COLO668 (cell line): Measurements from ENCODE around the gene KLHDC4.
"Not testable (repeated sequence)": the region's sequence is repeated elsewhere in the genome, so short reads cannot be mapped to it uniquely, and the experiment has no call there.

Experiments
- DNase-seq: peaks from one replicate; lab custom pipeline; 2025; ENCODE audit not compliant: unreplicated experiment; lab: John Stamatoyannopoulos, UW

Gene KLHDC4

GRCh38 chr16:87744750-87745514 is 20.9 kb downstream of the KLHDC4 start:
- DNase-seq = no peak

GRCh38 chr16:87742781-87743490 is 22.9 kb downstream of the KLHDC4 start:
- DNase-seq = no peak

GRCh38 chr16:87741700-87742415 is 23.9 kb downstream of the KLHDC4 start:
- DNase-seq = no peak

GRCh38 chr16:87740909-87741424 is 24.8 kb downstream of the KLHDC4 start:
- DNase-seq = no peak

GRCh38 chr16:87740441-87740840 is 25.3 kb downstream of the KLHDC4 start:
- DNase-seq = no peak

- no peak for DNase-seq
Observed at GRCh38 chr16:87739801-87740200, 26.0 kb downstream of the KLHDC4 start.

- no peak for DNase-seq
Observed at GRCh38 chr16:87736008-87736382, 29.8 kb downstream of the KLHDC4 start.

GRCh38 chr16:87735270-87736007 is 30.3 kb downstream of the KLHDC4 start:
- DNase-seq = no peak

GRCh38 chr16:87734644-87735043 is 31.1 kb downstream of the KLHDC4 start:
- no peak for DNase-seq

GRCh38 chr16:87733190-87733589 is 32.6 kb downstream of the KLHDC4 start:
- peak; percentile 76 for DNase-seq

GRCh38 chr16:87731607-87732006 is 34.2 kb downstream of the KLHDC4 start:
- no peak for DNase-seq

- DNase-seq = no peak
Observed at GRCh38 chr16:87729266-87729954, 36.4 kb downstream of the KLHDC4 start.

- DNase-seq = no peak
Observed at GRCh38 chr16:87728026-87728425, 37.8 kb downstream of the KLHDC4 start.

GRCh38 chr16:87727346-87727745 is 38.4 kb downstream of the KLHDC4 start:
- DNase-seq = no peak

GRCh38 chr16:87726577-87726976 is 39.2 kb downstream of the KLHDC4 start:
- DNase-seq = not testable (repeated sequence)

- DNase-seq = peak; percentile 51
Observed at GRCh38 chr16:87725596-87726235, 40.1 kb downstream of the KLHDC4 start.

GRCh38 chr16:87724490-87725291 is 41.1 kb downstream of the KLHDC4 start:
- peak; percentile 56 for DNase-seq

- peak; percentile 96 for DNase-seq
Observed at GRCh38 chr16:87723226-87723623, 42.6 kb downstream of the KLHDC4 start.

- no peak for DNase-seq
Observed at GRCh38 chr16:87722590-87723225, 43.1 kb downstream of the KLHDC4 start.
